Measurements from ENCODE around the gene PLPPR5. TPM values are rescaled to one million over a fixed set of nuclear protein-coding genes. Genes with fewer than 3 reads are reported as not detected.
A peak's percentile ranks its signal among the peaks of the same experiment; 100 is the strongest.

The PLPPR5 gene
- total RNA-seq (2021; fragmentation: NEBNext Ultra II Directional; extraction: Animal tissue kit (Norgen Biotek cat#: 25700)) (4.8 and 5.6 TPM in 2 replicates), polyA plus RNA-seq (2011; rRNA removed) (1.3 and 1.9 TPM in 2 replicates), polyA minus RNA-seq (2011; rRNA and poly(A)+ RNA removed) (2.2 and 2.7 TPM in 2 replicates)
- polyA plus RNA-seq (2011; cell fraction: cytosol; rRNA removed), result 1.8 TPM
- polyA plus RNA-seq (2011; cell fraction: nucleus; rRNA removed), result 1.9 TPM
- polyA plus RNA-seq (2012, experiment 1 of 2), result 1.8 to 3.0 TPM (median 2.0 TPM) in 4 replicates
- polyA plus RNA-seq (2012, experiment 2 of 2), result 0.79 TPM
- polyA plus RNA-seq (2013, experiment 1 of 2), result 3.7 TPM
- polyA plus RNA-seq (2013, experiment 2 of 2), result 5.4 TPM
- polyA minus RNA-seq (2011; cell fraction: cytosol; rRNA and poly(A)+ RNA removed), result 1.1 TPM
- polyA minus RNA-seq (2011; cell fraction: nucleus; rRNA and poly(A)+ RNA removed), result 10.1 TPM
- long read RNA-seq, experiment 1, full-length matches to known transcripts, result 6 of 7 reads
- long read RNA-seq, experiment 1, partial matches to known transcripts, result 1 of 7 reads
- long read RNA-seq, experiment 1, other reads (novel, unspliced or antisense), result 0 of 7 reads
- long read RNA-seq, experiment 2, partial matches to known transcripts, result 0 of 1 reads
- long read RNA-seq, experiment 2, other reads (novel, unspliced or antisense), result 1 of 1 reads

GRCh38 chr1:99004861-99005442, at the start of gene PLPPR5:
TSS of gene PLPPR5 (minus strand) at chr1:99004861. CDS start at chr1:99004671, 190 bp downstream.
- Histone ChIP-seq H3K27me3 (replicated peaks in 1 of 4; ENCODE audit: control insufficient read depth in 3 of 4, extremely low read depth in 1 of 4, insufficient read depth in 3 of 4, low read length in 3 of 4) (peaks cover 0 to 8% (median 2%) of the 10 kb centered on the region in 4 experiments; a peak in 4 of 7 replicates), H4K91ac (replicated peaks; ENCODE audit: insufficient read length, low read length) (peak within 1 kb of the TSS; percentile 54), H4K8ac (ENCODE audit: extremely low read depth, insufficient read depth, low read length) (peak within 1 kb of the TSS; percentile 95), H3K27ac (ENCODE audit: low read depth, low read length) (no peak within 1 kb of the TSS), H3K14ac (ENCODE audit: insufficient read length) (no peak within 1 kb of the TSS), H3K4me2 (ENCODE audit: insufficient read depth in 1 of 2, low read depth in 2 of 2, low read length in 2 of 2) (peak within 1 kb of the TSS; percentile 74 to 94), H3K56ac (replicated peaks; ENCODE audit: insufficient read length, low read depth, low read length) (peak within 1 kb of the TSS; percentile 44), H2BK120ac (replicated peaks; ENCODE audit: low read depth, low read length) (no peak within 1 kb of the TSS), H2BK5ac (ENCODE audit: low read depth, low read length) (peak within 1 kb of the TSS; percentile 60; the same call in 1 of the 2 replicates), H2AK5ac (ENCODE audit: low read depth, low read length) (no peak within 1 kb of the TSS), H4K5ac (ENCODE audit: insufficient read length, low read depth, low read length) (peak within 1 kb of the TSS; percentile 10), H3K79me2 (ENCODE audit: control insufficient read depth in 1 of 2, insufficient read depth in 2 of 2, low read length in 2 of 2) (no peaks in the 10 kb centered on the region), H3K4me1 (replicated peaks in 1 of 4; ENCODE audit: control insufficient read depth in 3 of 4, insufficient read depth in 4 of 4, low read length in 3 of 4) (peaks cover 0 to 3% (median 2%) of the 10 kb centered on the region in 4 experiments; a peak in 5 of 7 replicates), H2BK15ac (ENCODE audit: low read length) (no peak within 1 kb of the TSS; the same call in 1 of the 2 replicates), H4K20me1 (replicated peaks in 1 of 2; ENCODE audit: control insufficient read depth in 1 of 2, insufficient read depth in 2 of 2, low read length in 2 of 2) (no peaks in the 10 kb centered on the region), H3K23me2 (ENCODE audit: low read depth, low read length) (peaks cover 14% of the 10 kb centered on the region), H3K18ac (ENCODE audit: extremely low read depth, low read length) (peak within 1 kb of the TSS; percentile 79; the same call in 1 of the 2 replicates), H2AFZ (ENCODE audit: low read length) (peak within 1 kb of the TSS; percentile 93), H3K4me3 (ENCODE audit: extremely low read depth in 1 of 4, insufficient read depth in 2 of 4, low read depth in 3 of 4, low read length in 4 of 4) (peak within 1 kb of the TSS; percentile 53 to 85 (median 76)), H2BK12ac (ENCODE audit: low read depth, low read length) (peak within 1 kb of the TSS; percentile 86; the same call in 1 of the 2 replicates), H3K23ac (ENCODE audit: insufficient read length) (no peak within 1 kb of the TSS), H3K9ac (replicated peaks in 1 of 4; ENCODE audit: extremely low read depth in 1 of 4, low read depth in 3 of 4, low read length in 3 of 4) (peak within 1 kb of the TSS; percentile 32 to 63 (median 38)), H2BK20ac (ENCODE audit: low read length) (no peak within 1 kb of the TSS), H3K36me3 (ENCODE audit: control insufficient read depth in 2 of 4, insufficient read depth in 4 of 4, low read length in 3 of 4) (no peaks in the 10 kb centered on the region), H3K9me3 (ENCODE audit: insufficient read depth in 2 of 2, low read depth in 1 of 2, low read length in 1 of 2) (no peaks in the 10 kb centered on the region), H3K79me1 (ENCODE audit: low read depth, low read length) (no peaks in the 10 kb centered on the region), H3K4ac (replicated peaks; ENCODE audit: insufficient read length, low read depth, low read length) (no peak within 1 kb of the TSS)
- ChIA-PET POLR2A (ENCODE audit: partially characterized antibody) (interaction anchor here (0.7 to 1.7 kb wide), 2 partner anchors 13 to 702 kb away, joined by 3 read pairs; no protein-coding TSS in a partner anchor), CTCF (ENCODE audit: partially characterized antibody) (interaction anchor here (0.6 to 5.3 kb wide), 8 partner anchors 14 to 1888 kb away, joined by 3 to 22 read pairs (median 5); no protein-coding TSS in a partner anchor)
- WGBS, 2 experiments (ENCODE audit: extremely low coverage in 1 of 2, insufficient coverage in 1 of 2, insufficient read length in 1 of 2, insufficient replicate concordance in 2 of 2, low coverage in 1 of 2, low lambda C conversion rate in 2 of 2, missing lambda C conversion rate in 1 of 2), result 1% methylated on average over 29 of the region's 56 CpGs; no CpG with 5 or more reads in 1 of the 2 experiments
- FAIRE-seq, result no peak
- peak in 1 of 2 experiments; percentile 75 for DNase-seq (ENCODE audit: low read depth in 1 of 2, low spot score in 2 of 2)
- peak in 1 of 2 experiments; percentile 18; a peak in 2 of 4 replicates for TF ChIP-seq RAD21 (IDR thresholded peaks at IDR 0.05 in 1 of 2, conservative IDR thresholded peaks at IDR 0.05 in 1 of 2; ENCODE audit: low read depth in 2 of 2, low read length in 2 of 2)
- peak; percentile 46; the same call in 1 of the 2 replicates for TF ChIP-seq BACH1 (IDR thresholded peaks at IDR 0.05; ENCODE audit: low read length)
- no peak for TF ChIP-seq KDM5A (IDR thresholded peaks at IDR 0.05; ENCODE audit: low read length)
- no peak for TF ChIP-seq GABPA (IDR thresholded peaks at IDR 0.05; ENCODE audit: borderline replicate concordance, insufficient read depth, low read length)
- 0 out of 2 replicates have a peak, but pooled peaks have one; percentile 17 for TF ChIP-seq MAX (IDR thresholded peaks at IDR 0.05)
- TF ChIP-seq HDAC2 (IDR thresholded peaks at IDR 0.05; ENCODE audit: borderline replicate concordance in 1 of 2, low read depth in 2 of 2, low read length in 2 of 2), result peak in 1 of 2 experiments; percentile 40; a peak in 1 of 4 replicates
- TF ChIP-seq TBP (IDR thresholded peaks at IDR 0.05; ENCODE audit: low read depth, low read length), result peak; percentile 33; the same call in 1 of the 2 replicates
